GM19463 (cell line): Measurements from ENCODE around the gene CDK5RAP2.
"Not testable (repeated sequence)": the region's sequence is repeated elsewhere in the genome, so short reads cannot be mapped to it uniquely, and the experiment has no call there.

Experiments
- ATAC-seq: cut with Tn5 transposase; IDR thresholded peaks from one replicate; pipeline ENCODE4 v1.9.1; 2021; ENCODE audit warnings: mild to moderate bottlenecking, moderate library complexity; ENCODE audit not compliant: unreplicated experiment

The CDK5RAP2 gene

GRCh38 chr9:120475341-120475740, 104.6 kb downstream of the CDK5RAP2 start:
- no peak for ATAC-seq

DNA sequence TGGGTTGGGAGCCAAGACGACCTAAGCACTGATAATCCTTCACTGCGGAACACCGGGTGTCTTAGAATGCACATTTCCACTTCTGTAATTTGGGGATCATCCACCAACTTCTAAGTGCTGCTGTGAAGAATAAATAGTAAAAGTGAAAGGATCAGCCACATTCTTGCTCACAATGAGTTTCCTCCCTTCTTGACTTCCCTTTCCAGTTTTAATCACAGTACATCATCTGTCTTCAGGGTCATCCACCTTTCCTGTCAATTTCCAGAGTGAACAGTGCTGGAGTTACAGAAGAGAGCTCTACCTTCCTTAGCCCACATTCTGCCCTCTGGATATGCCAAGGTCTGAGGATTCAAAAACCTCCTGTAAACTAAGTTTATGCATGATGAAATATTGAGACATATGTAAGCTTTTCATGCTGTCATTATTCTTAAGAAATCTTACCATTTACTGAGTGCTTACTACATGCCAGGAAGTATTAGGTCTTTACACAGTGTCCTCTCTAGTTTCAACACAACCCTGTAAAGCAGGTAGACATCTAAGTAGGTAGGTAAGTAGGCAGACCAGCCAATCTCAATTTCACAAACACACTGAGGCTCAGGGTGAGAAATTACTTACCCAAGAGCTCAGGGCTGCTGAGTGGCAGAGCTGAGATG, 105.2 kb downstream of the CDK5RAP2 start:
- ATAC-seq, result no peak

- no peak for ATAC-seq
Measured at GRCh38 chr9:120473608-120474007, 106.4 kb downstream of the CDK5RAP2 start.

GRCh38 chr9:120465685-120466407, 114.1 kb downstream of the CDK5RAP2 start:
- no peak for ATAC-seq

DNA sequence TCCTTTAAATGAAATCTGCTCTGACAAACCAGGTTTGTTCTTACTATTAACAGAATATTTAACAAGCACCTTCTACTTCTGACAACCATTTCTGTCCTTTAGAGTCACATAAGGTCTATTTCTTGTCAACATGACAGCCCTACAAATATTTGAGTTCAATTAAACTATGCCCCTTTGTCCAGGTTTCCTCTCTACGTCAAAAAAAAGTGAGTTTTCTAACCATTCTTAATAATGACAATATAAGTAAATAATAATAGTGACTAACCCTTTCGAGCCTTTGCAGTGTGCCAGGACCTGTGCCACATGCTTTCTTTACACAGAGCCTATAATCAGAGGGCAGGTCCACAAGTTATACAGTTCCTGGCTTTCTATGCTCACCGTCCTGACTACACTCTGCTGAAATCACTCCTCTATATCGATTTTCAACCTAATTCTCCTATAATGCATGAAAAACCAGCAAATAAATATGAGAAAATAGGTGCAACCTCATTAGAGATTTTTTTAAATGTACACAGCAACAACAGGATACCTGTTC, 115.0 kb downstream of the CDK5RAP2 start:
- no peak for ATAC-seq

- ATAC-seq, result no peak
Measured at GRCh38 chr9:120464176-120464886, 115.6 kb downstream of the CDK5RAP2 start.

- ATAC-seq, result no peak
Measured at GRCh38 chr9:120463765-120464164, 116.2 kb downstream of the CDK5RAP2 start.

- not testable (repeated sequence) for ATAC-seq
Measured at GRCh38 chr9:120461677-120462076, 118.3 kb downstream of the CDK5RAP2 start.

DNA sequence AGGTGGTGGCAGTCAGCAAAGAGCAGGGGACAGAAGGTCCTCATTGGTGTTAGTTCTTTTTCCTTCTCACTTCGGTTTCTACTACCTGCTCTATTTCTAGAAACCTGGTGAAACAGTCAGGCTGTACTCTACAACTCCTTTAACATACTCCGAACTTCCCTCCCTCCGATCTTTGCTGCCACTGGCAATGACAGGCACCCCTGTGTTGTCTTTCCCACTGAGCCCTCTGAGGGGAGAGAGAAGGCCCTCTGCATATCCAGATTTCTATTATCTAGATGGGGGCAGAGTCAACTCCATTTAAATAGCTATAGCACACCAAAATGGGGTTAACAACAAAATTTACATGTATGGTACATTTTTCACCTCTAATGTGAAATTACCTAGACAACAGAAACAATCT, 123.7 kb downstream of the CDK5RAP2 start:
- ATAC-seq, result no peak

DNA sequence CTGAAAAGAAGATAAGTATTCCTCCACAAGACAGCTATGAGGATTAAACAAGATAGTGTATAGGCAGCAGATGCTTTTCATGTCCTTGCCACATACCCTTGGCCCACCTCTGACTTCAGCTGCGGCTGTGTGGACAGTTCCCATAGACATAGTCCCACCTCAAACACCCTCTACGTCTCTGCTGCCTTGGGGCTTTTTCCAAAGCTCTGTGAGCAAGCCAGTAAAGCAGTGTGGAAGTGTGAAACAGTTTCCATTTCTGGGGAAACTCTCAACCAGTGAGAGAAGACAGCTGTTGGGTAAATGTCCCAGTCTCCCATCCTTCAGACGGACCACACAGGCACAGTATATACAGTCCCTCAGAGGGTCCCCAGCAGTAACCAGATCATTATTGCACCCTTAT, 125.5 kb downstream of the CDK5RAP2 start:
- no peak for ATAC-seq

DNA sequence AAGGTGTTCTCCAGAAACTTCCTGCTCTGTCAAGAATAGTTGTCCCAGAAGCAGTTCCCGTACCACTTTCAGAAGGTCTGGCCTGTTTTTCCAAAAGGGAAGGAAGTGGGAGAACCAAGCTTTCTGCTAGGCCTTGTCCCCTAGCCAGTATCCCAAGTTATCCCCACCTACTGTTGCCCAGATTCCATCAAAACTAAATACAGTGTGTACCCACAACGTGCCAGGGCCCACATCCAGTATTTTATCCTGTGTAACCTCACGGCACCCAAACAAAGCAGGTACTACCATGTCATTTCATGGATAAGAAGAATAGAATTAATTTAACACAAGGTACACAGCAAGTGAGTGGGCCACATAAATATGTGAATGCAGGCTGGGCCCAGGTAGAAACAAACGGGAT, 126.2 kb downstream of the CDK5RAP2 start:
- no peak for ATAC-seq

DNA sequence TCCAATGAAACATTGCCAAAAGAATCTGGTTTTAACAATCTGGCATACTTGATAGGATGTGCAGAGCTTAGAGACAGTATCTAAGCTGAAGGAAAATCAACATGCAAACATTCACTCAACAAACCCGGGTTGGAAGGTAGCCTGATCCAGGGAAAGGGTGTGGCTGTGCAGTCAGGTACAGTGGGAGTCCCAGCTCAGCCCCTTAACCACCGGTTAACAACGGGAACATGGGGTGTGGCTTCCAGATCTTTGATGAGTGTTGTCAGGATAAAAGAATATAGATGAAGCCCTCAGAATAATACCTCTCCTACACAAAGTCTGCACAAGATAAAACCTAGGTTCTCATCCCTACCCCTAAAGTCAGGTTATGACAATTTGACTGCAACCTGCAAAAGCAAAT, 127.3 kb downstream of the CDK5RAP2 start:
- no peak for ATAC-seq

GRCh38 chr9:120450916-120451315, 129.1 kb downstream of the CDK5RAP2 start:
- no peak for ATAC-seq

GRCh38 chr9:120449566-120449965, 130.4 kb downstream of the CDK5RAP2 start:
- no peak for ATAC-seq

GRCh38 chr9:120447959-120448500, 131.9 kb downstream of the CDK5RAP2 start:
- ATAC-seq, result no peak

GRCh38 chr9:120446671-120447070, 133.3 kb downstream of the CDK5RAP2 start:
- no peak for ATAC-seq

- ATAC-seq, result no peak
Measured at GRCh38 chr9:120443976-120444375, 136.0 kb downstream of the CDK5RAP2 start.

DNA sequence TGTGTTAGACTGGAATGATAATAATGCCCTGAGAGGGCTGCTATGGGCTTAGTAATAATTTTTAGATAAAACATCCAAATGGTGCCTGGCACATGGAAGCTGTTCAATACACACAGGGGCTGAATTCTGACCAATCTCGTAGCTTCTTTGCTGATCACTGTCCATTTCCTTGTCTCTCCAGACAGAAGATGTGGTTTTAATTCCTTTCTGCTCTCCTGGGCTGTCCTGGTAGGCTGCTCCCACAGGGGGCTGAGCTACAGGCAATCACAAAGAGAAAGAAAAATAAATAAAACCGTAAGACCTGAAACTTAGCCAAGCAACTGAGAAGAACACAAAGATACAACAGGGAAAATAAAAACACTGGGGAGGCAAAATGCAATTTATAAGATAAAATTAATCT, 136.5 kb downstream of the CDK5RAP2 start:
- ATAC-seq, result no peak

DNA sequence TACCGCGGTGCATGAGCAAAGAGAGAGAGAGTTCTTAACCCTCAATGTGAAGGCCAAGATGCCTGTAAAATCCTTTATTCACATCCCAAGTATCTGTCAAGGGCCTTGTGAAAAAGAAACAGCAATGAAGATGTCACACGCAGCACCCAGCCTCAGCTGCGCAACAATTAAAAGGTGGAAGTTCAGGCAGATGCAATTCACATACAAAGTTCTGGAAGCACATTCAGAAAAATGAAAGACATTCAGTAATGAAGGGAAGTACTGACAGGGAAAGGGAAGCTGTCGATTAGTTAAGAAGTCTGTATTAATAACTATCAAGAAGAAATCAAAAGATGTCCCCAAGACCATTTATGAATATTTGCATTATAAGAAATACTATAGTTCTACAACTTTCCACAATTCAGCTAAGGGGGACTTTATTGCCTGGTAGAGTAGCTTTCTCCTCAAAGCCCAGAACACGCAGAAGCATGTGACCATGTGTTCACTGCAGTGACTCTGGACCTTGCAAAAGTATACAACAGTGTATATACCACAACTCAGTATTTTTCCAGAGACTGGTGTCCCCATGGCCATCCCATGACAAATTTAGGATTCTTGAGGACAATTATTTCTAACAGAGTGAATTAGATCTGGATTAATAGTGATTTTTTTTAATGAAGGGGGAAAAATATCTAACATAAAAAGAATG, 137.5 kb downstream of the CDK5RAP2 start:
- no peak for ATAC-seq

DNA sequence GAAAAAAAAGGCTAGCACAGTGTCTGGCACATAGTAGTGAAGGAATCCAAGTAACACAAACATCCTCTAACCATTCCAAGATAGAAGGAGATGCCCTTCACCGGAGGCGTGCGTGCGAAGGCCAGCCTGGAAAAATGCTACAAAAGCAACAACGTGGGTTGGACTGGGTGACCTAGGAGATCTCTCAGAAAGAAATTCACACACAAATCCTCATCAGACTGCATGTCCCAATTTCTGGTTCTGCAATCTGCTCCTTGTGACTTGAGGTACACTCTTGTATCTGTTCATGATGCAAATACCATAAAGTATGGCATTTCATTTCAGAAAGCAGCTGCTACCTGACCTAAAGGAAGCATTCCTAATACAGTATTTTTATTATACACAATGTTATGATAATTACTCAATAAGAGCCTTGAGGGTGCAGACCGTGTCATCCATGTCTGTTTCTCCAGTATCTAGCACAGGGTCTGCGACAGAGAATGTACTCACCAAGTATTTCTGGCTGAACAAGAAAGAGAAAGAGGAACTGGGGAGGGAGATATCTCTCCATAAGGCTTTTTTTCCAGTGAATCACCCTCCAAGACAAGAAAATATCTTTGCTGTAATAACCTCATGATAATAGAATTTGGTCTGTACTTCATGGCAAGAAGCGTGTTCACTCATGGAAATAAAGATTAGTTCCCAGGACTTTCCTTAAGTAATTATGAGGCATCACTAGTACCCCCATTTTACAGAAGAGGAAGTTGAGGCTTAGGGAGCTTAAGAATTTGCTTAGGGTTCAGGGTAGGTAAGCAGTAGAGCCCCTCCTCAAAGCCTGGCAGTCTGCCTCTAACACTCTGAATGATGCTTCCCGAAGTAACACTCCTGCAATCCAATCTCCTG, 138.3 kb downstream of the CDK5RAP2 start:
- no peak for ATAC-seq
